GM21786 (cell line): Measurements from ENCODE around the gene SLC30A7.
"Not testable (repeated sequence)": the region's sequence is repeated elsewhere in the genome, so short reads cannot be mapped to it uniquely, and the experiment has no call there.

Source experiments
- ATAC-seq: cut with Tn5 transposase; IDR thresholded peaks from one replicate; pipeline ENCODE4 v1.9.1; 2021; ENCODE audit not compliant: unreplicated experiment

Gene SLC30A7

GRCh38 chr1:100895540-100896480, at the start of gene SLC30A7:
SLC30A7 (plus strand) TSS chr1:100896090; CDS start chr1:100896263, 173 bp downstream.
- ATAC-seq, result peak; percentile 69

- ATAC-seq, result no peak
Measured at GRCh38 chr1:100847361-100848082, 48.4 kb upstream of the SLC30A7 start.

GRCh38 chr1:100851726-100852125, 44.2 kb upstream of the SLC30A7 start:
- ATAC-seq, result no peak

GRCh38 chr1:100852976-100853375, 42.9 kb upstream of the SLC30A7 start:
- no peak for ATAC-seq

GRCh38 chr1:100855116-100855515, 40.8 kb upstream of the SLC30A7 start:
- ATAC-seq, result not testable (repeated sequence)

- no peak for ATAC-seq
Measured at GRCh38 chr1:100860397-100860991, 35.4 kb upstream of the SLC30A7 start.

- ATAC-seq, result no peak
Measured at GRCh38 chr1:100861379-100861778, 34.5 kb upstream of the SLC30A7 start.

- ATAC-seq, result no peak
Measured at GRCh38 chr1:100862591-100862990, 33.3 kb upstream of the SLC30A7 start.

GRCh38 chr1:100866041-100866900, 29.6 kb upstream of the SLC30A7 start:
- no peak for ATAC-seq

GRCh38 chr1:100866901-100867206, 29.0 kb upstream of the SLC30A7 start:
- no peak for ATAC-seq

- ATAC-seq, result no peak
Measured at GRCh38 chr1:100868364-100868995, 27.4 kb upstream of the SLC30A7 start.

GRCh38 chr1:100869996-100870395, 25.9 kb upstream of the SLC30A7 start:
- no peak for ATAC-seq

- no peak for ATAC-seq
Measured at GRCh38 chr1:100874433-100874832, 21.5 kb upstream of the SLC30A7 start.

- no peak for ATAC-seq
Measured at GRCh38 chr1:100875228-100875627, 20.7 kb upstream of the SLC30A7 start.

GRCh38 chr1:100876291-100876690, 19.6 kb upstream of the SLC30A7 start:
- ATAC-seq, result no peak

GRCh38 chr1:100879422-100879821, 16.5 kb upstream of the SLC30A7 start:
- ATAC-seq, result no peak

- no peak for ATAC-seq
Measured at GRCh38 chr1:100881687-100882086, 14.2 kb upstream of the SLC30A7 start.

GRCh38 chr1:100882698-100883097, 13.2 kb upstream of the SLC30A7 start:
- no peak for ATAC-seq

GRCh38 chr1:100883963-100884362, 11.9 kb upstream of the SLC30A7 start:
- no peak for ATAC-seq

GRCh38 chr1:100889007-100889406, 6.9 kb upstream of the SLC30A7 start:
- ATAC-seq, result not testable (repeated sequence)
